Activated CD4-positive, CD25-positive, alpha-beta regulatory T cell (primary cell): ENCODE measurements around the gene TUBGCP2.
A peak's percentile ranks its signal among the peaks of the same experiment; 100 is the strongest.

Experiments used
- DNase-seq, 4 experiments: peaks; one replicate each; lab custom pipeline; 2025; lab: John Stamatoyannopoulos, UW

TUBGCP2 gene

GRCh38 chr10:133308421-133309099 lies at the start of gene TUBGCP2, which contains the start of gene ZNF511:
TUBGCP2 (minus strand) TSS chr10:133308872; CDS start chr10:133302941, 5,931 bp downstream.
ZNF511 (plus strand) TSS chr10:133308914; CDS start chr10:133308944, 30 bp downstream.
- peak; percentile 75 to 85 (median 79) for DNase-seq

DNA sequence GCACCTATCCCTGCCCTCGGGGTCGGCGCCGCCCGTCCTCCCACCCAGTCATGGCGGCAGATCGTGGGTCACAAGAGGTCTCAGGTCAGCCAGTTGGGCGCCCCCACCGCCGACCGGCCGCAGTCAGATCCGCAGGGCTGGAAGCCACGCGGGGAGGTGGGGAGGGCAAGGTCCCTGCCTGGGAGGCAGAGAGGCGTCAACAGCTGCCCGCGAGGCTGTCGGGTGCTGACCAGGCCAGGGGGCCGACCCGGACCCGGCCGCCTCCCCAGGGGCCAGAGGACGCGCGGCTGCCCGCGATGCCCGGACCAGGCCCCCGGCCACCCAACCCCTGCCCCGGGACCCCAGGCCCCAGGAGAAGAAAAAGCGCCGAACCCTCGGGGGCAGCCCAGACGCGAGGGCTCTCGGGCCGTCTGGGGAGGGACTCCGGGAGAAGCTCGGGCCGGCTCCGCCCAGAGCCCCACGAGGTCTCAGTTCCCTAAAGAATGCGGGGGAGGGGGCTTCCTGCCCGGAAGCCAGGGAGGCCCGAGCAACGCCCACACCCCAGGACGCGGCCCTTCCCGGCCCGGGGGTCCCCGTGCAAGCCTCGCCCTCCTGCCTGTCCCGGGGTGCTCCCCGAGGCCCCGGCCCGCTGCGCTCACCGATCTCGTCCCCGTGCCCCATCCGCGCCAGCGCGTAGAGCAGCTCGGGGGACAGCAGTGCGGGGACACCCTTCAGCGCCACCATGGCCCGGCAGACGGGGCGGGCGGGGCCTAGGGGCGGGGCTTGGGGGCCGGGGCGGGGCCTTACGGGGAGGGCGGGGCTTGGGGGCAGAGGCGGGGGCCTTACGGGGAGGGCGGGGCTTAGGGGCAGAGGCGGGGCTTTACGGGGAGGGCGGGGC lies 48.9 kb upstream of the TUBGCP2 start, which contains the start of gene FUOM:
Gene FUOM (minus strand): TSS at position 735 of the 877 bp plus-strand sequence. CDS start 12 bp downstream, at position 723.
- peak; percentile 55 to 65 (median 58) for DNase-seq

DNA sequence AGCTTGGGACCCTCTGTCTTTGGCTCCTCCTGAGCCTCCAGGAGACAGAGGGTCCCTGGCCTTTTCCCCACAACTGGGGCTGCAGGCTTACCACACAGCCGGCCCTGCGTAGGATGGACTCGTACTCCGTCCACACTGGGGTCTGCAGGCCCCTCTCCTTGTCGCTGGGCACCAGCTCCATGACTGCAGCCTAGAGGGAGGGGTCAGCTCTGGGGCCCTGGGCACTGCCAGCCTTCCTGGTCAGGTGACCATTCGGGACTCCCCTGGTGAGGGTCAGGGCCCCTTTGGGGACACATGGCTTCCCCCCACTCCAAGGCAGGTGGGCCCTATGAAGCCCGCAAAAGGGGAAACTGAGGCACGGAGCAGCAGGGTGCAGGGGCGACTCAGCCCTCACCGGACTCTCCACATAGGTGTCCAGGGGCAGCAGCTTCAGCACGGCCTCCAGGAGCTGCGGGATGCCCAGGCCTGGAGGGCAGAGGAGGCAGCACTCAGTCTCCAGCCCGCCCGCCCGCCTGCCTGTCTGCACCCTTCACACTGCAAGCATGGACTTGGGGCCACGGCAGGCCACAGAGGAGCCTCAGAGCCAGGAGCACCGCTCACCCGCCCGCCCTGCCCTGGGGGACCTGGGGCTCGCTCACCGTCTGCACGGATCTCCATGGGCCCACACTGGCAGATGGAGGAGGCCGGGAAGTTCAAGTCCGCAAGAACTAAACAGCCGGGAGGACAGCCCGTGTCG lies 48.0 kb upstream of the TUBGCP2 start:
- DNase-seq = no peak

GRCh38 chr10:133355991-133356390 lies 47.3 kb upstream of the TUBGCP2 start:
- no peak for DNase-seq

DNA sequence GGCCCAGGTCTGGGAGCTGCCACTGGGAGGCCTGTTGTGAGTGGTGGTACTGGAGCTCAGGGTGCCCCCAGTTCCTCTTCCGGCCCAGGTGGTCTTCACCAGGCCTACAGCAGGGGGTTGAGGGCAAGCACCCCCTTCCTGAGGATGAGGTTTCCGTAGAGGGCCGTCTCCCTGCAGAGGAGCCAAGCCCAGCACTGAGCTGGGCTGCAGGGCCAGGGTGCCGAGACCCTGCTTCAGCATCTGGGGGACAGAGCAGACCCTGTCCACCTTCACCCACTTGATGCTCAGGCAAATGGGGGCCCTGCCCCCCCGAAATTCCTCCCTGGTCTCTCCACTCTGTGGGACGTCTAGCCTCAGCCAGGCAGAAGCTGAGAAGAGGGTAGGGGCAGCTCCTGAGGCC lies 46.6 kb upstream of the TUBGCP2 start:
- no peak for DNase-seq

DNA sequence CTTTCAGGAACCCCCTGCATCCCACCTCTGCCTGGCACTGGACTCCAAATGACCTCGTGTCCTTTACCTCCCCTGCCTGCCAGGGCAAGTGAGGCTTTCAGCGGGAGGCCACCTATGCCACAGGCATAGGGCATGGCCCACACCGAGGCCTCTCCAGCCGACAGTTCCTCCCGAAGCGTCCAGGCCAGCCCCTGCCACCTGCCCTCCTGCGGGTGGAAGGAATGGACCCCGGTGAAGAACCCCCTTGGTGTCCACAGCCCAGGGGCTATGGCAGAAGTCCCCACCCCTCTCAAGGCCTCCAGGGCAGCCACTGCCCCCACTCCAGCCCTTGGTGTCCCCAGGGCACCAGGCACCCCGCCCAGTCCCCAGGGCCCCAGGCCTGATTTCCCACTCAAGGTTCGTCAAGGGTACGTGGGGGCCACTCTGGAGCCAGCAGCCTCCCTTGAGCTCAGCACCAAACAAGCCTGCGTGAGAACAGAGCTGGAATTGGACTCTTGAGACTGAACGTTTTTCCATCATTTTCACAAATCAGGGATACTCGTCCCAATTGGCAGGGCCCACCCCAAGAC lies 46.1 kb upstream of the TUBGCP2 start:
- DNase-seq = no peak

- DNase-seq = no peak
These were observed 45.4 kb upstream of the TUBGCP2 start for GRCh38 chr10:133353988-133354605.

GRCh38 chr10:133353202-133353959 lies 44.7 kb upstream of the TUBGCP2 start:
- DNase-seq = no peak

- no peak for DNase-seq
These were observed 43.0 kb upstream of the TUBGCP2 start for GRCh38 chr10:133351408-133352318.

- DNase-seq = no peak
These were observed 42.3 kb upstream of the TUBGCP2 start for GRCh38 chr10:133350950-133351329.

DNA sequence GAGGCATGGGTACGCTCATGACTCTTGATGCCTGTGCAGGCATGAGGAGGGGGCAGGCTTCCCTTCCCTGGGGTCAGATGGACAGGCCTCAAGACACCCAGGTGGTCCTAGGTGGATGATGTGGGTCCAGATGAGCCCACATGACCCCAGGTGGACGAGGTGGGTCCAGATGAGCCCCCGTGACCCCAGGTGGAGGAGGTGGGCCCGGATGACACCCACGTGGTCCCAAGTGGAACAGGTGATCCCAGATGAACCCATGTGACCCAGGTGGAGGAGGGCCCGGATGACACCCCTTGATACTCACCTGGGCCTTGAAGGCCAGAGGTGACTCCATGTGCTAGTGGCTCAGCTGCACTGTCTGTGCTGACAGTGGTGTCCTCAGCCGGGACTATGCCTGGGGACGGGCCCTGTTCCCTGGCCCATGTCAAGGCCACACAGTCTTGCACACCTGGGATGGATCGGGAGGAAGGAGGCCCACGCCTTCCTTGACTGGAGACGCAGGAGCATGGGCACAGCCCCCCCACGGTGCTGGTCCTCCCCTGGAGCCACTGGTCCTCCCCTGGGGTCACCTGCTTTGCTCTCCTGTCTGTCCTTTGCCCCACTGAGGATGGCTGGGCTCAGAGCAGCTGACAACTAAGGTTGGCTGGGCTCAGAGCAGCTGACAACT lies 41.7 kb upstream of the TUBGCP2 start:
- no peak for DNase-seq

GRCh38 chr10:133349577-133350011 lies 40.9 kb upstream of the TUBGCP2 start:
- no peak for DNase-seq

DNA sequence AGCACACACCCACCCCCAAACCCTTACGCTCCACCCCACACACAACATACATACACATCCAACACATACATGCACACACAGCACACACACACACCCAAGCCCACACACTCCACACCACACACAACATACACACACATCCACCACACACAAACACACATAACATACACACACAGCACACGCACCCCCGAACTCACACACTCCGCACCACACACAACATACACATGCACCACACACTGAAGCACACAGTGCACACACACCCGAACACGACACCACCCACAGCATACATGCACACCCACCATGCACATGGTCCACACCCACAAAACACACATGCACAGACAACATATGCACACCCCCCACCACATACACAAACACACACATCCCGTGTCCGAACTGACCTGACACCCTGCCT lies 40.5 kb upstream of the TUBGCP2 start:
- DNase-seq = no peak

DNA sequence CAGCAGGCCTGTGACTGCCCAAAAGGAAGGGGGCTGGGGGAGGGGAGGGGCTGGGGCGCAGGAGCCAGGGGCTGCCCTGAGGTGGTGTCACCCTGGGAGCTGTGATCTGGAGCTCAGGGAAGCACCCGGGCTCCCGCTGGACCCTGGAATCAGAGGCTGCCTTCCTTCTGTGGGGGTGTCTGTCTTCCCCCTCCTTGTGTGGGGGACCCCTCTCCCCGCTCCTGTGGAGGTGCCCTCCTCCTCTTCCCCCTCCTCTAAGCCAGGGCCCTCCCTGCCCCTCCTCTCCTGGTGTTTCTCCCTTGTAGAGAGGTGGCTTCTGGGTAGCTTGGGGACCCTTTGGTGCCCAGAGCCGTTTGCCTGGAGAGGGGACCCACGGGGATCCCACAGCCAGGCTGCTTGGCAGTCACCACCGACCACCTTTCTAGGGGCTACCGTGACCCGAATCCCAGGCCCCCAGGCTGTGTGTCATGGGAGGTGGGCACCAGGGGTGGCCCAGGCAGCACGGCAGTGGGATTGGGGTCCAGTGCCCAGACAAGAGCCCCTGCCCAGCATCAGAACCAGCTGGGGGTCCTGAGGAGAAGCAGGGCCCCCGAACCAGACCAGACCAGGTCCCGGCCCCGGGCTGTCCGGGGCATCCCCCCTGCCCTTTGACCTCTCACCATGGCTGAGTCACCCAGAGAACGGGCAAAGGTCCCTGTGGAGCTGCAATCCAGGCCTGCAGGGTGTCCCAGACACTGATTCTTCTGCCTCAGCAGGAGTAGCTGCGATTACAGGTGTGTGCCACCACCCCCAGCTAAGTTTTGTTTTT lies 39.2 kb upstream of the TUBGCP2 start:
- DNase-seq = no peak

DNA sequence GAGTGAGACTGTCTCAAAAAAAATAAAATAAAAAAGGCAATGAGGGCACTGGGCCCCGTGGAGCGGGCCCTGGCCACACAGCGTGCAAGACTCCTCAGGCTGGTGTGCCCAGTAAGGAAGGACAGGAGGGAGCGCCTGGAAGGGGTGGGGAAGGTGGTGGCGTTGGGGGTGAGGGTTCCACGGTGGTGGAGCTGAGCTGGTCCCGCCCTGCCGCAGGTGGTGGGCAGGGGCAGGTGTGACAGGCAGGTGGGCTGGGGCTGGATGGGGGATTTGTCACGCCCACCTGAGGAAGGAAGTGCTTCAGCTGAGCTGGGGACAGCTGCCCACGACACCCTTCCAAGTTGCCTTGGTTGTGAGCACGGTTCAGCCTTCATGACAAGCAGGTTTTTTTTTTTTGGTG lies 37.7 kb upstream of the TUBGCP2 start:
- no peak for DNase-seq

DNA sequence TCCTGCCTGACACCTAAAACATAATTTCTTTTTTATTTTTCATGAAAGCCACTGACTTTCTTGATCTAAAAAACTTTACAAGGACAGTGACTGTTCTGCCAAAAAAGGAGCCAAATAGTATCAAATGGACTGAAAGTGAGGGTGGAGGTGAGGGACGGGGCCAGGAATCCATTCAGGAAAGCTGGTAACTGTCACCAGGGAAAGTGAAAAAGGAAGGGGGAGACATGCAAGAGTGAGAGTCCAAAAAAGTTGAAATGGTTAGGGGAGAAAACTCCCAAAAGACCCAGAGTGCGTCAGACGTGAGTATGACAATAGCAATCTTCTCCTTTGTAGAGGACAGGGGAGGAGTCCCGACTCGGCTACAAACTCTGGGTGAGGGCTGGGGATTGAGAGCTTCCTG lies 35.6 kb upstream of the TUBGCP2 start:
- no peak for DNase-seq

- no peak for DNase-seq
These were observed 34.9 kb upstream of the TUBGCP2 start for GRCh38 chr10:133343558-133343957.

DNA sequence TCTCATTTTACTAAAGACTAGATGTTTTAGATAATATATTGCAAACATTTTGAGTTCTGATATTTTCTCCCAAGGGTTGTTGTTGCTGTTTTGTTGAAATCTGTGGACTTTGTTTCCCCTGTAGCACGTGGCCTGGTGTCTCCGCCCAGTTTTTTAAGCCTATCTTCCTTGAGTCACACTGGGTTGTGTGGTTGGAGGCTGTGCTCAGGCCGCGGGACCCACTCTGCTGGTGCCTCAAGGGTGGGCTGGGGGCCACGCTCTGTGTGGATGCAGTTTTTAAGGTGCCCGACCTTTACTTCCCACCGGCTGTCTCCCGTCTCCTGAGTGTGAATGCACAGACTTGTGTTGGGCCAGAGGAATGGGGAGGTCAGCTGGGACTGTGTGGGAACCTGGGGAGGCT lies 34.3 kb upstream of the TUBGCP2 start:
- no peak for DNase-seq
